Measurements from ENCODE around the gene MTMR11. TPM values are rescaled to one million over a fixed set of nuclear protein-coding genes. Genes with fewer than 3 reads are reported as not detected.

The MTMR11 gene
- total RNA-seq, 1 experiment from 2014 or later: 6.5 TPM

GRCh38 chr1:149945206-149945605 is 8.5 kb upstream of the MTMR11 start:
- Histone ChIP-seq H3K4me1 (ENCODE audit: insufficient read depth, low read length, poor library complexity, severe bottlenecking) (peaks cover 5% of the 10 kb centered on the region), H3K36me3 (ENCODE audit: insufficient read depth, low read length, poor library complexity, severe bottlenecking) (peaks cover 19% of the 10 kb centered on the region), H3K27ac (ENCODE audit: low read depth, low read length, poor library complexity, severe bottlenecking) (no peak overlapping the region), H3K27me3 (replicated peaks; ENCODE audit: insufficient read depth, low read depth, low read length, poor library complexity) (no peaks in the 10 kb centered on the region), H3K9me3 (ENCODE audit: low read depth, low read length, poor library complexity, severe bottlenecking) (no peaks in the 10 kb centered on the region), H3K4me3 (ENCODE audit: low read depth, low read length, poor library complexity, severe bottlenecking) (no peak overlapping the region)
- no peak for DNase-seq (ENCODE audit: low spot score)
- intact Hi-C loops (cut with micrococcal nuclease; ENCODE audit: unreplicated experiment): no loop called here
- TF ChIP-seq EZH2 (IDR thresholded peaks at IDR 0.05; ENCODE audit: borderline replicate concordance, low read depth, low read length, poor library complexity, severe bottlenecking) (no peak), CTCF (conservative IDR thresholded peaks at IDR 0.05; ENCODE audit: low read depth, low read length) (no peak)
- no TSS peak for BruUV-seq (replicated peaks)
- CTCF ChIA-PET: no interaction called here
- POLR2A ChIA-PET (ENCODE audit: low non-redundant PET): no interaction called here

GRCh38 chr1:149942885-149943284 is 6.2 kb upstream of the MTMR11 start:
- DNase-seq (ENCODE audit: low spot score): no peak
- peaks cover 16% of the 10 kb centered on the region for H3K4me1 ChIP-seq (ENCODE audit: insufficient read depth, low read length, poor library complexity, severe bottlenecking)
- ChIA-PET CTCF (interaction anchor here (0.7 to 1.1 kb wide), 3 partner anchors 43 to 244 kb away, joined by 3 to 4 read pairs (median 3); partner anchors contain the start of gene BOLA1), POLR2A (ENCODE audit: low non-redundant PET) (no interaction called here)
- H3K36me3 ChIP-seq (ENCODE audit: insufficient read depth, low read length, poor library complexity, severe bottlenecking): peaks cover 8% of the 10 kb centered on the region
- no peak overlapping the region for H3K27ac ChIP-seq (ENCODE audit: low read depth, low read length, poor library complexity, severe bottlenecking)
- H3K9me3 ChIP-seq (ENCODE audit: low read depth, low read length, poor library complexity, severe bottlenecking): no peaks in the 10 kb centered on the region
- no peaks in the 10 kb centered on the region for H3K27me3 ChIP-seq (replicated peaks; ENCODE audit: insufficient read depth, low read depth, low read length, poor library complexity)
- H3K4me3 ChIP-seq (ENCODE audit: low read depth, low read length, poor library complexity, severe bottlenecking): no peak overlapping the region
- TF ChIP-seq EZH2 (IDR thresholded peaks at IDR 0.05; ENCODE audit: borderline replicate concordance, low read depth, low read length, poor library complexity, severe bottlenecking) (no peak), CTCF (conservative IDR thresholded peaks at IDR 0.05; ENCODE audit: low read depth, low read length) (no peak)
- intact Hi-C loops (cut with micrococcal nuclease; ENCODE audit: unreplicated experiment): no loop called here
- TSS peak; percentile 25 for BruUV-seq (replicated peaks)

- intact Hi-C loops (cut with micrococcal nuclease; ENCODE audit: unreplicated experiment): no loop called here
- Histone ChIP-seq H3K27ac (ENCODE audit: low read depth, low read length, poor library complexity, severe bottlenecking) (no peak overlapping the region), H3K4me1 (ENCODE audit: insufficient read depth, low read length, poor library complexity, severe bottlenecking) (peaks cover 21% of the 10 kb centered on the region), H3K4me3 (ENCODE audit: low read depth, low read length, poor library complexity, severe bottlenecking) (no peak overlapping the region), H3K36me3 (ENCODE audit: insufficient read depth, low read length, poor library complexity, severe bottlenecking) (peaks cover 8% of the 10 kb centered on the region), H3K27me3 (replicated peaks; ENCODE audit: insufficient read depth, low read depth, low read length, poor library complexity) (no peaks in the 10 kb centered on the region), H3K9me3 (ENCODE audit: low read depth, low read length, poor library complexity, severe bottlenecking) (no peaks in the 10 kb centered on the region)
- ChIA-PET POLR2A (ENCODE audit: low non-redundant PET) (interaction anchor here (0.7 kb wide), 1 partner anchor 703 kb away, joined by 3 read pairs; no protein-coding TSS in a partner anchor), CTCF (interaction anchor here (0.7 to 1.1 kb wide), 3 partner anchors 43 to 245 kb away, joined by 3 to 4 read pairs (median 3); partner anchors contain the start of gene BOLA1)
- peak; percentile 49 for DNase-seq (ENCODE audit: low spot score)
- no TSS peak for BruUV-seq (replicated peaks)
- TF ChIP-seq EZH2 (IDR thresholded peaks at IDR 0.05; ENCODE audit: borderline replicate concordance, low read depth, low read length, poor library complexity, severe bottlenecking): no peak
- TF ChIP-seq CTCF (conservative IDR thresholded peaks at IDR 0.05; ENCODE audit: low read depth, low read length): peak; percentile 47; the same call in 1 of the 2 replicates
Observed at GRCh38 chr1:149942207-149942606, 5.5 kb upstream of the MTMR11 start.
